Spleen (tissue), 7 donors: ENCODE data around the gene OLR1.

Experiments used
- CTCF ChIP-seq, 11 experiments: fragments of 200-600 bp in 7 of 11; fragments of 450-650 bp in 4 of 11; sonication (generic) in 4 of 11; IDR thresholded peaks in 8 of 11; conservative IDR thresholded peaks in 3 of 11; 1 replicate in 7 of 11; 2 replicates in 4 of 11; pipeline versions ENCODE4 v1.4.0 to v1.8.0; 2016 to 2021; ENCODE audit warnings: antibody characterized with exemption in 11 of 11, inconsistent platforms in 4 of 11, mild to moderate bottlenecking in 1 of 11
- POLR2A ChIP-seq, 3 donors: fragments of 450-650 bp; IDR thresholded peaks; one replicate each; pipeline ENCODE4 v1.5.1; 2017; ENCODE audit warnings: antibody characterized with exemption in 3 of 3, mild to moderate bottlenecking in 1 of 3
- POLR2AphosphoS5 ChIP-seq, 3 donors: sonication (generic); formaldehyde crosslinking; IDR thresholded peaks; one replicate each; pipeline ENCODE4 v1.5.1; 2017; ENCODE audit warnings: antibody characterized with exemption in 3 of 3
- donor health status: DM: no; HTN: no; CAD: no; lungs with moderate emphysema.
- donor health status: DM: no; HTN: no; CAD: no.
- donor health status: DM: no; HTN: no; CAD: no.

- no peak for TF ChIP-seq POLR2A (IDR thresholded peaks at IDR 0.05)
- no peak for TF ChIP-seq CTCF (IDR thresholded peaks at IDR 0.05 in 8 of 11, conservative IDR thresholded peaks at IDR 0.05 in 3 of 11)
- TF ChIP-seq POLR2AphosphoS5 (IDR thresholded peaks at IDR 0.05) = no peak
Measured at GRCh38 chr12:10121278-10121677, 50.7 kb downstream of the OLR1 start.
